GM18498 (cell line): ENCODE data around the gene XPNPEP3.
"Not testable (repeated sequence)": the region's sequence is repeated elsewhere in the genome, so short reads cannot be mapped to it uniquely, and the experiment has no call there.

ENCODE experiments used
- ATAC-seq: cut with Tn5 transposase; IDR thresholded peaks from one replicate; pipeline ENCODE4 v1.9.1; 2021; ENCODE audit warnings: mild to moderate bottlenecking, moderate library complexity; ENCODE audit not compliant: unreplicated experiment

The XPNPEP3 gene

GRCh38 chr22:40856513-40857308 lies at the start of gene XPNPEP3, which contains the start of gene ST13:
XPNPEP3 (plus strand) TSS chr22:40857148; CDS start chr22:40857182, 34 bp downstream.
ST13 (minus strand) TSS chr22:40856639; CDS start chr22:40856540, 99 bp downstream.
- ATAC-seq, result peak; percentile 92

- ATAC-seq, result no peak
These were observed 48.7 kb upstream of the XPNPEP3 start for GRCh38 chr22:40808018-40808841.

- ATAC-seq, result no peak
These were observed 43.0 kb upstream of the XPNPEP3 start for GRCh38 chr22:40813912-40814315.

- ATAC-seq, result no peak
These were observed 39.2 kb upstream of the XPNPEP3 start for GRCh38 chr22:40817737-40818136.

GRCh38 chr22:40818192-40818746 lies 38.7 kb upstream of the XPNPEP3 start:
- no peak for ATAC-seq

GRCh38 chr22:40818747-40819598 lies 38.0 kb upstream of the XPNPEP3 start, which contains the start of gene SLC25A17:
SLC25A17 (minus strand) TSS chr22:40819346; CDS start chr22:40819248, 98 bp downstream.
- ATAC-seq, result peak; percentile 82

- no peak for ATAC-seq
These were observed 37.3 kb upstream of the XPNPEP3 start for GRCh38 chr22:40819599-40820140.

- no peak for ATAC-seq
These were observed 33.5 kb upstream of the XPNPEP3 start for GRCh38 chr22:40823426-40823825.

GRCh38 chr22:40826292-40826691 lies 30.7 kb upstream of the XPNPEP3 start:
- not testable (repeated sequence) for ATAC-seq

GRCh38 chr22:40826984-40827741 lies 29.8 kb upstream of the XPNPEP3 start:
- ATAC-seq, result no peak

- no peak for ATAC-seq
These were observed 27.8 kb upstream of the XPNPEP3 start for GRCh38 chr22:40829131-40829530.

- no peak for ATAC-seq
These were observed 22.3 kb upstream of the XPNPEP3 start for GRCh38 chr22:40834619-40835018.

- ATAC-seq, result no peak
These were observed 18.5 kb upstream of the XPNPEP3 start for GRCh38 chr22:40838486-40838885.

- no peak for ATAC-seq
These were observed 12.0 kb upstream of the XPNPEP3 start for GRCh38 chr22:40844951-40845350.

GRCh38 chr22:40845816-40846215 lies 11.1 kb upstream of the XPNPEP3 start:
- not testable (repeated sequence) for ATAC-seq

- no peak for ATAC-seq
These were observed 3.6 kb upstream of the XPNPEP3 start for GRCh38 chr22:40853333-40853732.

- ATAC-seq, result no peak
These were observed 3.0 kb upstream of the XPNPEP3 start for GRCh38 chr22:40853961-40854360.

GRCh38 chr22:40855071-40855978 lies 1.6 kb upstream of the XPNPEP3 start:
- ATAC-seq, result no peak
